Kidney (tissue), 14 donors: ENCODE results near the gene PHKA2. TPM values are rescaled to one million over a fixed set of nuclear protein-coding genes. Genes with fewer than 3 reads are reported as not detected.

Source experiments
- DNase-seq, 5 donors: peaks; one replicate each; pipeline ENCODE4 v3.0.0-alpha.2; 2013 to 2020
- FAIRE-seq: peaks from 2 replicates; lab custom pipeline; 2012; peaks lifted over from hg19 to GRCh38; lab: Jason Lieb, UNC
- H3K27ac ChIP-seq, 2 donors: one replicate each; pipeline ENCODE4 v1.7.0; 2013; ENCODE audit warnings: low read depth in 2 of 2, low read length in 2 of 2, inconsistent platforms in 1 of 2
- H3K27me3 ChIP-seq: one replicate; pipeline ENCODE4 v1.7.1; 2013; ENCODE audit warnings: low read length, inconsistent platforms; ENCODE audit not compliant: control insufficient read depth, insufficient read depth
- H3K36me3 ChIP-seq, 3 donors: one replicate each; pipeline versions ENCODE4 v1.7.0 to v1.7.1; 2013; ENCODE audit warnings: low read length in 3 of 3, control low read depth in 1 of 3, inconsistent platforms in 1 of 3; ENCODE audit not compliant: insufficient read depth in 3 of 3, control insufficient read depth in 2 of 3
- H3K4me1 ChIP-seq, 3 donors: one replicate each; pipeline versions ENCODE4 v1.7.0 to v1.7.1; 2013; ENCODE audit warnings: low read length in 3 of 3, inconsistent platforms in 1 of 3, low read depth in 1 of 3; ENCODE audit not compliant: control insufficient read depth in 2 of 3, insufficient read depth in 2 of 3
- H3K4me3 ChIP-seq, 3 donors: one replicate each; pipeline versions ENCODE4 v1.7.0 to v1.8.1; 2013; ENCODE audit warnings: low read length in 3 of 3, control low read depth in 1 of 3, inconsistent platforms in 1 of 3
- H3K9ac ChIP-seq, 3 donors: one replicate each; pipeline versions ENCODE4 v1.7.0 to v1.7.1; 2013; ENCODE audit warnings: low read length in 3 of 3, control low read depth in 1 of 3, inconsistent platforms in 1 of 3
- H3K9me3 ChIP-seq, 3 donors: one replicate each; pipeline versions ENCODE4 v1.7.0 to v1.7.1; 2013; ENCODE audit warnings: low read length in 3 of 3, control low read depth in 1 of 3, inconsistent platforms in 1 of 3; ENCODE audit not compliant: control insufficient read depth in 2 of 3, insufficient read depth in 1 of 3
- intact Hi-C: fragments of 100-400 bp; cut with DNase I; formaldehyde crosslinking; loops from one replicate; pipeline ENCODE4 v1.11.1; 2022
- polyA plus RNA-seq: library from polyadenylated mRNA; stranded (reverse); fragments of 350-450 nt; fragmentation: Illumina TruSeq; extraction: RNeasy Lipid Tissue Mini Kit (QIAGEN cat#74804); gene quantifications from one replicate; pipeline ENCODE4 v1.2.3, GENCODE V29; 2014; ENCODE audit warnings: low read depth, low replicate concordance; ENCODE audit not compliant: insufficient read depth
- total RNA-seq: library from RNA; stranded (reverse); fragmentation: NEBNext Ultra II Directional; extraction: Animal tissue kit (Norgen Biotek cat#: 25700); gene quantifications from one replicate; pipeline ENCODE4 v1.2.1, GENCODE V29; 2021
- TF ChIP-seq, protein P1 (sequence below): IDR thresholded peaks from 3 replicates; pipeline ENCODE4 v1.5.1; 2012; ENCODE audit warnings: mild to moderate bottlenecking, moderate library complexity, borderline replicate concordance; ENCODE audit not compliant: insufficient read depth; ENCODE audit errors: extremely low read depth
- donor health status: control.
- donor health status: control.
- donor health status: control.
- donor health status: control.
- donor health status: control.
- donor health status: DM: yes; HTN: yes; CAD: no.
- donor health status: Normal renal cell carcinoma (clear cell type).

PHKA2 gene
- total and polyA plus RNA-seq, 2 donors from 2014 or later = 14.7 to 26.3 TPM

DNA sequence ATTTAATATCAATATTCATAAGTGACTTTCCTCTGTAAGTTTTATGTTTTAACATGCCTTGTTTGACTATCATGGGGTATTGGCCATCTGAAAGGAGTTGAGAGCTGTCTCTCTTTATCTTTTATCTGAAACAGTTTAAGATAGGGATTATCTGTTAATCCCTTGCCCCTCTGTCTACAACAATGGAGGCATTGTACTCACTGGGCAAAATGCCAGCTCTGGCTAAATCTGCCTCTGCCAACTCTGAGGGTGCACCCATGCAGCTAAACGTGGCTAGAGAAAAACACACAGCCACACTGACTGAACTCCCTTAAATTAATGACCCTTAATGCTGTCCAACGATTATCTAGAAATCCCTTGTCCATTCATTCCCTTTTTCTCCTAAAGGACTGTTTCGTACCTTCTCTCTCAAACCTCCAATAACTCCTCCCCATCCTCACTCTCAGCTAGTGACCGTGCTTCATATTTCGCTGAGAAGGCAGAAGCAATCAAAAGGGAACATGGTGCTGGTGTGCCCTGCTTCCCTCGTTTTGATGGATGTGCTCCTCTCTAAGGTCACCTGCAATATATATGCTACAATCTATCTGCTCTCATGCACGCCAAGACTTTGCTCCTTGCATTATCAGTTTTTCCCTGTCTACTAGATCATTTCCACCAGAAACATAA, 10.3 kb downstream of the PHKA2 start:
- Histone ChIP-seq H3K4me1 (no peaks in the 10 kb centered on the region), H3K27me3 (no peaks in the 10 kb centered on the region), H3K4me3 (no peak overlapping the region), H3K27ac (no peak overlapping the region), H3K36me3 (no peaks in the 10 kb centered on the region), H3K9me3 (peaks cover 0 to 2% (median 0%) of the 10 kb centered on the region in 3 donors), H3K9ac (no peak overlapping the region)
- intact Hi-C loops = no loop called here
- TF ChIP-seq, protein P1, sequence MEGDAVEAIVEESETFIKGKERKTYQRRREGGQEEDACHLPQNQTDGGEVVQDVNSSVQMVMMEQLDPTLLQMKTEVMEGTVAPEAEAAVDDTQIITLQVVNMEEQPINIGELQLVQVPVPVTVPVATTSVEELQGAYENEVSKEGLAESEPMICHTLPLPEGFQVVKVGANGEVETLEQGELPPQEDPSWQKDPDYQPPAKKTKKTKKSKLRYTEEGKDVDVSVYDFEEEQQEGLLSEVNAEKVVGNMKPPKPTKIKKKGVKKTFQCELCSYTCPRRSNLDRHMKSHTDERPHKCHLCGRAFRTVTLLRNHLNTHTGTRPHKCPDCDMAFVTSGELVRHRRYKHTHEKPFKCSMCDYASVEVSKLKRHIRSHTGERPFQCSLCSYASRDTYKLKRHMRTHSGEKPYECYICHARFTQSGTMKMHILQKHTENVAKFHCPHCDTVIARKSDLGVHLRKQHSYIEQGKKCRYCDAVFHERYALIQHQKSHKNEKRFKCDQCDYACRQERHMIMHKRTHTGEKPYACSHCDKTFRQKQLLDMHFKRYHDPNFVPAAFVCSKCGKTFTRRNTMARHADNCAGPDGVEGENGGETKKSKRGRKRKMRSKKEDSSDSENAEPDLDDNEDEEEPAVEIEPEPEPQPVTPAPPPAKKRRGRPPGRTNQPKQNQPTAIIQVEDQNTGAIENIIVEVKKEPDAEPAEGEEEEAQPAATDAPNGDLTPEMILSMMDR = no peak
- DNase-seq (peak in 2 of 5 donors; percentile 17 to 39), FAIRE-seq (no peak)

- TF ChIP-seq, protein P1 = no peak
- Histone ChIP-seq H3K9ac (no peak overlapping the region), H3K9me3 (peaks cover 0 to 2% (median 0%) of the 10 kb centered on the region in 3 donors), H3K4me1 (no peaks in the 10 kb centered on the region), H3K27ac (no peak overlapping the region), H3K4me3 (no peak overlapping the region), H3K27me3 (no peaks in the 10 kb centered on the region), H3K36me3 (no peaks in the 10 kb centered on the region)
- no peak for DNase-seq
- intact Hi-C loops = no loop called here
- FAIRE-seq = no peak
These were observed 12.4 kb downstream of the PHKA2 start for GRCh38 chrX:18971506-18971905.

DNA sequence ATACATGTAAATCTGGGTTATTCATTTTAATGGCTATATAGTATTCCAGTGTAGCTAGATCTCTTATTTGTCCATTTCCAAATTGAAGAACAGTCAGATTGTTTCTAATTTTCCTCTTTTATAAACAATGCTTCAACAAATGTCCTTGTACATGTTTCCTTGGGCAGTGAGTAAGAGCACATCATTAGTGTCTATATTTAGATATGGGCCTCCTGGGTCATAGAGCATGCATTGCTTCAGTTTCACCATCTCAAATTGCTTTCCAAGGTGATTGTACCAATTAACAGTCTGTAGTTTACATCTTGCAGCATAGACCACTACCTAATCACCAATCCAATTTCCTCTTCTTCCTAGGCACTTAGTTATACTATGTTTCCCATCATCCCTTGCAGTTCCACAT, 13.4 kb downstream of the PHKA2 start:
- Histone ChIP-seq H3K27me3 (no peaks in the 10 kb centered on the region), H3K36me3 (no peaks in the 10 kb centered on the region), H3K9ac (no peak overlapping the region), H3K27ac (no peak overlapping the region), H3K9me3 (peaks cover 0 to 2% (median 0%) of the 10 kb centered on the region in 3 donors), H3K4me3 (no peak overlapping the region), H3K4me1 (no peaks in the 10 kb centered on the region)
- DNase-seq (no peak), FAIRE-seq (no peak)
- intact Hi-C loops = no loop called here
- TF ChIP-seq, protein P1 = no peak
